NCI-H524 (cell line): Measurements from ENCODE around the gene UACA.
"Not testable (repeated sequence)": the region's sequence is repeated elsewhere in the genome, so short reads cannot be mapped to it uniquely, and the experiment has no call there.

ENCODE experiments used
- DNase-seq, 2 experiments: peaks; one replicate each; lab custom pipeline; 2025; lab: John Stamatoyannopoulos, UW

UACA gene, protein sequence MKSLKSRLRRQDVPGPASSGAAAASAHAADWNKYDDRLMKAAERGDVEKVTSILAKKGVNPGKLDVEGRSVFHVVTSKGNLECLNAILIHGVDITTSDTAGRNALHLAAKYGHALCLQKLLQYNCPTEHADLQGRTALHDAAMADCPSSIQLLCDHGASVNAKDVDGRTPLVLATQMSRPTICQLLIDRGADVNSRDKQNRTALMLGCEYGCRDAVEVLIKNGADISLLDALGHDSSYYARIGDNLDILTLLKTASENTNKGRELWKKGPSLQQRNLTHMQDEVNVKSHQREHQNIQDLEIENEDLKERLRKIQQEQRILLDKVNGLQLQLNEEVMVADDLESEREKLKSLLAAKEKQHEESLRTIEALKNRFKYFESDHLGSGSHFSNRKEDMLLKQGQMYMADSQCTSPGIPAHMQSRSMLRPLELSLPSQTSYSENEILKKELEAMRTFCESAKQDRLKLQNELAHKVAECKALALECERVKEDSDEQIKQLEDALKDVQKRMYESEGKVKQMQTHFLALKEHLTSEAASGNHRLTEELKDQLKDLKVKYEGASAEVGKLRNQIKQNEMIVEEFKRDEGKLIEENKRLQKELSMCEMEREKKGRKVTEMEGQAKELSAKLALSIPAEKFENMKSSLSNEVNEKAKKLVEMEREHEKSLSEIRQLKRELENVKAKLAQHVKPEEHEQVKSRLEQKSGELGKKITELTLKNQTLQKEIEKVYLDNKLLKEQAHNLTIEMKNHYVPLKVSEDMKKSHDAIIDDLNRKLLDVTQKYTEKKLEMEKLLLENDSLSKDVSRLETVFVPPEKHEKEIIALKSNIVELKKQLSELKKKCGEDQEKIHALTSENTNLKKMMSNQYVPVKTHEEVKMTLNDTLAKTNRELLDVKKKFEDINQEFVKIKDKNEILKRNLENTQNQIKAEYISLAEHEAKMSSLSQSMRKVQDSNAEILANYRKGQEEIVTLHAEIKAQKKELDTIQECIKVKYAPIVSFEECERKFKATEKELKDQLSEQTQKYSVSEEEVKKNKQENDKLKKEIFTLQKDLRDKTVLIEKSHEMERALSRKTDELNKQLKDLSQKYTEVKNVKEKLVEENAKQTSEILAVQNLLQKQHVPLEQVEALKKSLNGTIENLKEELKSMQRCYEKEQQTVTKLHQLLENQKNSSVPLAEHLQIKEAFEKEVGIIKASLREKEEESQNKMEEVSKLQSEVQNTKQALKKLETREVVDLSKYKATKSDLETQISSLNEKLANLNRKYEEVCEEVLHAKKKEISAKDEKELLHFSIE (N-terminal part only)

GRCh38 chr15:70763120-70763949 lies at the start of gene UACA:
Gene UACA, minus strand, starts transcription at chr15:70763558. Its CDS starts 151 bp downstream, at chr15:70763407.
- DNase-seq, result peak; percentile 96 to 97

DNA sequence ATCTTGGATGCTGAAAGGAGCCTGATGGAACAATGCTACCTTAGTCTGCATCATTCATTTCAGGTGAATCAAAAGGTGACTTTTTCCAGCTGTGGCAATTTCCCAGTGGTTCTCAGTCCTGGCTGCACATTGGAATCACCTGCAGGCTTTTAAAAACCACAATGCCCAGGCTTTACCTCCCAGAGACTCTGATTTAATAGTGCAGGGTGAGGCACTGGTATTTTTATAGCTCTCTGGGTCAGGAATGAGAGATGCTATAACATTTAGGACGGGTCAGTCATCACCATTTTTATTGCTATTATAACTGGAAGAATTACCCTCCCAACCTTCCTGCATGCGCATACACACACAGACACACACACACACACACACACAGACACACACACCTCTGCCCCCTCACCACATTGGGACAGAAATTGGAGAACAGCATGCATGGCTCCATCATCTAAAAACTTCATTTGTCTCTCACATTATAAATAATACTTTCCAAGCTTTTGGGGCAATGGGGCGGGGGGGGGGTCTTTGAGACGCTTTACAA lies 49.5 kb upstream of the UACA start:
- DNase-seq, result no peak

DNA sequence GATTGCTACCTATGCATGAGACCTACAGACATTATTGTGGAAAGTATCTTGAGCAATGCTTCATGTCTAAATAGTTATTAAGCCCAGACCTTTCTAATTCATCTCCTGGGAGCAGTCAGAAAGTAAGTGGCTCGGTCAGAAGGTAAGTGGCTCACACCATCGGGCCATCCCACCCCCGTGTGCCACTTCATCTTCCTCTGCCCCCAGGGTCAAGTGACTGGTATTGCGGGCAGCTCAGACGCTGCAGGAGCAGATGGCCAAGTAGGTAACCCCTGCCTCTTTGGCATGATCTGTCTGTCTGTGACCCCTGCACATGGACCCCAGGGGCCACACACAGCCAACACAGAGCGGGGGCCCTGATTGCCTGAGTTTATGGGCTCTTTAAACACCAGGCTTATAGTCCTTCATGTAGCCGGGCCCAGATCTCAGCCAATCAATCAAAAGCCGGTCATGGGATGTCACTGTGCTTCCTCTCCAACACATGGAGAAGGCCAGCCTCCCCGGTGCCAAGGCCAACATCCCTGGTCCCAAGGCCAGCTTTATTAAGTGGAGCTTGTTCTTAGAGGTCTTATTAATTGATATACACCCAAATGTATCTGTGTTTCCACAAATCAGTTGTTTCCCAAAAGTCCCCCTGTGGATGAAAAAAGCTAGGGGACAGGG lies 47.7 kb upstream of the UACA start:
- DNase-seq, result no peak

DNA sequence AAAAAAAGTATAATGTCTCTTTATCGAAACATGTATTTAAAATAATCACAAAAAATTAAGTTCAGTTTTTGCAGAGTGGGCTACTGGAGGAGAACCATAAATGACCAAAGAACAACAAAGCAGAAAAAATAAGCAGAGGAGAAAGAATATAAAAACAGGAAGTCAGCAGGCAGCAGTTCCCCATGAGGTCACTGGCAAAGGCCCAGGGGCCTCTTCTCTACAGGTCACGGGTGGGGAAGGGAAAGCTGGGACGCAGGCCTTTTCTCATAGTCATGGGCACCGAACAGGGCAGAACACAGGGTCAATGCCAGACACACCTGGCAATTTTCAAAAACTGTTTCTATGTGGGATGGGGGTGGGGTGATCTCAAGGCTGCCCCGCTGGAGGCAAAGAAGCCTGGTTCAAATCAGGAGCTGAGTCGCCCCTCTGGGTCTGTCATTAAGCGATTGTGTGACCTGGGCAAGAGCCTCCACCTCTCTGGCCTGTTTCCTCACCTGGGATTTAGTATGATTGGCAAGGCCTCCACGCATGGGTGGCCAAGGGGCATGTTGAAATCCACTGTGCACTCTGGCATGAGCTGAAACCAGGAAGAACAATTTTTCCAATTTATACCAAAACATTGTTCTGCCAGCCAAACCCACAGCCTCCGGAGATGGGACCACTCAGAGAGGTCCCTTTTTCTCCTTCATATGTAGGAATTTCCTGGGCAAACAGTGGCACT lies 43.8 kb upstream of the UACA start:
- DNase-seq, result no peak

DNA sequence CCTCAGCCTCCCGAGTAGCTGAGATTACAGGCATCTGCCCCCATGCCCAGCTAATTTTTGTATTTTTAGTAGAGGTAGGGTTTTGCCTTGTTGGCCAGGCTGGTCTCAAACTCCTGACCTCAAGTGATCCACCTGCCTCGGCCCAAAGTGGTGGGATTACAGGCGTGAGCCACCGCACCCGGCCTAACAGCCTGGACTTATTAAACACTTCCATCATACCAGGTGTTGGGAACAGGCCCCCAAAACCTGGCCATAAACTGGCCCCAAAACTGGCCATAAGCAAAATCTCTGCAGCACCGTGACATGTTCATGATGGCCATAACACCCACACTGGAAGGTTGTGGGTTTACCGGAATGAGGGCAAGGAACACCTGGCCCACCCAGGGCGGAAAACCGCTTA lies 41.0 kb upstream of the UACA start:
- DNase-seq, result not testable (repeated sequence)

DNA sequence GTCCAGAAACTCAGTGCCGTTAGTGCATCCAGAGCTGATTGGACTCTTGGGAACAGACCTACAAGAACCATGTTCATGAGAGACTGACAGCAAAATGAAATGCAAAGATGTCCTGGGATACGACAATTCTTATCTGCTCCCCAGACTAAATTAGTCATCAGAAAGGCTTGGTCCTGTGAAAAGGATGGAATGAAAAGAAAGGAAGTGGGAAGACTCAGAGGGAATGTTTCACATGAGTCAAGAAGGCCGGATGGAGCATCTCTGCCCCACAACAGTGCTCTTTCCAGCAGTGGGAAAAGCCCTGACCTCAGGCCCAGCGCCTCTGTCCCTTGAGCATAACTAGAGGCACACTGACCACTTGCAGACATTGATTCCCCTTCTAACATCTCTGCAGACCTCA lies 39.3 kb upstream of the UACA start:
- no peak for DNase-seq

- no peak for DNase-seq
These were observed 37.8 kb upstream of the UACA start for GRCh38 chr15:70801109-70801508.

DNA sequence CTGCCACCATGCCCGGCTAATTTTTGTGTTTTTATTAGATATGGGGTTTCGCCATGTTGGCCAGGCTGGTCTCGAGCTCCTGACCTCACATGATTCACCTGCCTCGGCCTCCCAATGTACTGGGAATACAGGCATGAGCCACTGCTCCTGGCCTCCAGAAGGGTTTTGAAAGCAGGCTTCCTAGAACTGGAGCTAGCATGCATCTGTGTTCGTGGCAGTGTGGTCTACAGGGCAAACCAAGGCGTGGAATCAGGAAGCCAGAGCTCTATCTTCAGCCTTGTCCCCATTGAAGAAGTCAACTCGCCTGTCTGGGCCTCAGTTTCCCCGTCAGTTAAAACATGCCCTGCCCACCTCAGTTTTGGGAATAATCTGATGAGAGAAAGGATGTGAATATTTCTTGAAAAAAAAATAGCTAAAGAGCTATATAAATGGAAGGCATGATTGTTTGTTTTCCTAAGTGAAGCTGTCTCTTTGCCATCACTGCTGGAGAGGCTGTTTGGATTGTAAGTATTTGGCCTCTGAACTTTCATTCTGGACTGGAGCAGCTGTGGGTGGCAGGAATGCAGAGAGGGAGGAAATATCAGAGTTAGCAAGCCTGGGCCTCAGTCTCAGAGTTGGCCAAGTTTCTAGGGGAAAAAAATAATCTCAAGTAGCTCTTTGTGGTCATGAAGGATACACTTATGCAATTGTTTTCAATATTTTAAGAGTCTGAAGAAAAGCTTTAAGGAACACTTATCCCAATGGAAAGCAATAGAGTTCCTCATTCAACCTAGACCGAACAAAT lies 36.5 kb upstream of the UACA start:
- DNase-seq, result no peak

DNA sequence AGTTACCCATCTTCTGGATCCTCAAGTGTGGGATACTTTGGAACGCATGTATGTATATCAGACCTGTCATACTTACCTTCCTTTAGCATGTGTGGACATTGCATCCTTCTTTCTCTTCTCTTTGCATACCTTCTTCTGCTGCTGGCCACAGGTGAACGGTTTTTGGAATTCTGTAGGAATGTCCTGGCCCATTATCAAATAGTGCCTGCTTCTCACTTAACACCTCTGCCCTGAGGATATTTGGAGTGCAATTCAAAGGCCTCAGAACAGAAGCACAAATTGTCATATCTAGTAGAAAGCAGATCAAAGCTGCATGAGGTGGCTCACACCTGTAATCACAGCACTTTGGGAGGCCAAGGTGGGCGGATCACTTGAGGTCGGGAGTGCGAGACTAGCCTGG lies 34.1 kb upstream of the UACA start:
- DNase-seq, result no peak

- DNase-seq, result no peak
These were observed 33.4 kb upstream of the UACA start for GRCh38 chr15:70796516-70797310.

GRCh38 chr15:70795311-70795665 lies 31.9 kb upstream of the UACA start:
- DNase-seq, result no peak

DNA sequence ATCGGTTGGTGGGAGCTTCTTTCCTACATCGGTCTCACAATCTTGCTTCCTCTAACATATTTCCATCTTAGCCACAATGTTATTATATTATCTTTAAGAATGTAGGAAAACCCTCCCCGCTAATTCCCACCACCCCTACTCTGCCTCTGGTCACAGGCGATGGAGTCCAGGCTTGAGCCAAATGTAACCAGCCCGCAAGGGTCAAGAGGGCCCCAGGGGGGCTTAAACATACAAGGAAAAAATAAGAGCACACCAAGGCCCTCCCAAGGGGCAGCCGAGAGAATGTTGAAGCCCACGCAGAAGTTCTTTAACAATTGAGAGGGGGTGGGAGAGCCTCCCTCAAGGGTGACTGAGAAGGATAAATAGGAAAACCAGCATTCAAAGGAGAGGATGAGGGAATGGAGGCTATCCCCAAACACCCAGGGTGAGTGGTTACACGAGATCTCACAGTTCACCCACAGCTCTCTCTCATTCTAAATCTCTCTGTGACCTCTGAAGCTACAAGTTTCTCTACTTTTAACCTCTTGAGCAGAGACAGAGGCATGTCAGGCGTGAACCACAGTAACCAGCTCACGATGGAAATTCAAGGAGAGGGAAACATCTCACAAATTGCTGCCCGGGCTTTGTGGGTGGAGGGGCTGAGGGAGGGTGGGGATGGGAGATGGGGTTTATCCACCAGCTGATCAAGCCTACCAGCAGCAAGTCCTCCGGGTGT lies 31.4 kb upstream of the UACA start:
- no peak for DNase-seq

DNA sequence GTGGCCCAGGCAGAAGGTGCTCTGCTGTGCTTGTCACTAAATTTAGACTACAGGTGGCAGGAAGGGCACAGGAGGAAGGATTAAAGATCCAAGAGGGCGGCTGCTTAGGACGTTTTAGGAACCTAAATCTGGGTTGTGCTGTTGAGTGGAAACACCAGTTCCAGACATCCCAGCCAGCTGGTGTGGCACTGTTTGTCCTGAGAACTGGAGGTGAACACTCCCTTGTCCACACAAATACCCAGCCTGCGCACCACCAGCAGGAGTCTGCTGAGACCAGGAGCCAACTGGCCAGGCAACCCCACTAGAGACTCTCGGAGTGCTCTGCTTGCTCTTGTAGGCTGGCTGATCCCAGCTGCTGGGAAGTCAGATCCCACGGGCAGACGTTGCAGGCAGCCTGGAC lies 30.3 kb upstream of the UACA start:
- peak; percentile 15 to 26 for DNase-seq

GRCh38 chr15:70792171-70792573 lies 28.8 kb upstream of the UACA start:
- DNase-seq, result peak in 1 of 2 experiments; percentile 11

DNA sequence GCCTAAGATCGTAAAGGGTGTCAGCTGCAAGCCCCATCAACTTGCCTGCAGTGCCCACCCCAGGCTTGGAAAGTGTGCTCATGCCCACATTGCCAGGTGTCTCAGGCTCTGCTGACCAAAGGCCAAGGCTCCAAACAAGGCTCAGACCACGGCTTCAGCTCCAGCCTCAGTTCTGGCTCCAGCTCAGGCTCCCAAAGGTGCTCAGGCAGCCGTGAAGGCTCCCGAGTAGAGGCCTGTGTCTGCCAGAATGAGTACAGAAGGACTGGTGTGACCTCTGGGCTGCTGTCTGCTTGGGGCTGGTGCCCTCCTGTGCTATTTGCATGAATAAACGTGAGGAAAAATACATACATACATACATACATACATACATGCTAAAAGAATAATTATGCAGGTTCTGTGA lies 27.9 kb upstream of the UACA start:
- no peak for DNase-seq

DNA sequence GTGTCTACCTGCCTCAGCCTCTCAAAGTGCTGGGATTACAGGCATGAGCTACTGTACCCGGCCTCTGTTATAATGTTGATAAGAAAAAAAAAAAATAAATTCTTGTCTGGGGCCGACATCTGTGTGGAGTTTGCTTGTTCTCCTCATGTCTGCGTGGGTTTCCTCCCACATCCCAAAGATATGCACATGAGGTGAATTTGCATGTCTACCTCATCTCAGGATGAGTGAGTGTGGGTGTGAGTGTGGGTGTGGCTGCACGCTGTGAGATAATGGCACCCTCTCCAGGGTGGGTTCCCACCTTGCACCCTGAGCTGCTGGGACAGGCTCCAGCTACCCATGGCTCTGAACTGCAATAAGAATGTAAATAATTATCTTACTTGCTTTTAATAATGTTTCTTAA lies 25.9 kb upstream of the UACA start:
- DNase-seq, result no peak
